SJCRH30 (cell line): ENCODE data around the gene EXOG. TPM values are rescaled to one million over a fixed set of nuclear protein-coding genes. Genes with fewer than 3 reads are reported as not detected.

Experiments used
- DNase-seq, 2 experiments: peaks; one replicate each; pipeline ENCODE4 v3.0.0-alpha.2; 2015 to 2020
- H3K27ac ChIP-seq: fragments of 250-450 bp; sonication (Bioruptor Pico); 2 replicates; pipeline ENCODE4 v1.5.1; 2020; ENCODE audit warnings: mild to moderate bottlenecking, moderate library complexity
- H3K27me3 ChIP-seq: fragments of 250-450 bp; sonication (Bioruptor Pico); 2 replicates; pipeline ENCODE4 v1.5.1; 2020; ENCODE audit warnings: mild to moderate bottlenecking, moderate library complexity
- H3K36me3 ChIP-seq: fragments of 250-450 bp; sonication (Bioruptor Pico); 2 replicates; pipeline ENCODE4 v1.5.1; 2020; ENCODE audit warnings: mild to moderate bottlenecking, moderate library complexity
- H3K4me1 ChIP-seq: fragments of 250-450 bp; sonication (Bioruptor Pico); 2 replicates; pipeline ENCODE4 v1.5.1; 2020; ENCODE audit warnings: mild to moderate bottlenecking, moderate library complexity
- H3K4me3 ChIP-seq: fragments of 250-450 bp; sonication (Bioruptor Pico); 2 replicates; pipeline ENCODE4 v1.5.1; 2020; ENCODE audit warnings: mild to moderate bottlenecking, moderate library complexity
- H3K9me3 ChIP-seq: fragments of 250-450 bp; sonication (Bioruptor Pico); replicated peaks from 2 replicates; pipeline ENCODE4 v1.5.1; 2020; ENCODE audit warnings: mild to moderate bottlenecking, moderate library complexity
- total RNA-seq: library from RNA; depleted of rRNA; stranded (reverse); fragments of >200 nt; shearing (Covaris generic); gene quantifications from 2 replicates; pipeline ENCODE4 v1.2.3, GENCODE V29; 2014

Gene EXOG
- total RNA-seq, 1 experiment from 2014 or later = 7.7 TPM

GRCh38 chr3:38511546-38511945, 15.4 kb downstream of the EXOG start:
- H3K27me3 ChIP-seq = no peaks in the 10 kb centered on the region
- no peak for DNase-seq
- H3K27ac ChIP-seq = no peak overlapping the region
- H3K4me1 ChIP-seq = no peaks in the 10 kb centered on the region
- H3K4me3 ChIP-seq = no peak overlapping the region
- no peaks in the 10 kb centered on the region for H3K9me3 ChIP-seq
- H3K36me3 ChIP-seq = no peaks in the 10 kb centered on the region; the same call in 1 of the 2 replicates

GRCh38 chr3:38515367-38515766, 19.2 kb downstream of the EXOG start:
- no peaks in the 10 kb centered on the region; the same call in 1 of the 2 replicates for H3K36me3 ChIP-seq
- H3K27ac ChIP-seq = no peak overlapping the region
- no peak overlapping the region for H3K4me3 ChIP-seq
- no peaks in the 10 kb centered on the region for H3K4me1 ChIP-seq
- no peaks in the 10 kb centered on the region for H3K9me3 ChIP-seq
- H3K27me3 ChIP-seq = no peaks in the 10 kb centered on the region
- no peak for DNase-seq

GRCh38 chr3:38516669-38517068, 20.5 kb downstream of the EXOG start:
- Histone ChIP-seq H3K9me3 (no peaks in the 10 kb centered on the region), H3K36me3 (no peaks in the 10 kb centered on the region; the same call in 1 of the 2 replicates), H3K27ac (no peak overlapping the region), H3K4me3 (no peak overlapping the region), H3K27me3 (no peaks in the 10 kb centered on the region), H3K4me1 (no peaks in the 10 kb centered on the region)
- DNase-seq = no peak

- Histone ChIP-seq H3K9me3 (no peaks in the 10 kb centered on the region), H3K36me3 (no peaks in the 10 kb centered on the region), H3K27me3 (no peaks in the 10 kb centered on the region), H3K4me1 (no peaks in the 10 kb centered on the region), H3K4me3 (no peak overlapping the region), H3K27ac (no peak overlapping the region)
- no peak for DNase-seq
Measured at GRCh38 chr3:38519000-38519399, 22.9 kb downstream of the EXOG start.

- no peak for DNase-seq
- Histone ChIP-seq H3K36me3 (no peaks in the 10 kb centered on the region; the same call in 1 of the 2 replicates), H3K4me1 (no peaks in the 10 kb centered on the region), H3K27ac (no peak overlapping the region), H3K4me3 (no peak overlapping the region), H3K27me3 (no peaks in the 10 kb centered on the region), H3K9me3 (no peaks in the 10 kb centered on the region)
Measured at GRCh38 chr3:38519651-38520050, 23.5 kb downstream of the EXOG start.

- DNase-seq = peak; percentile 45 to 83
- Histone ChIP-seq H3K9me3 (no peaks in the 10 kb centered on the region), H3K27ac (no peak overlapping the region), H3K27me3 (no peaks in the 10 kb centered on the region), H3K36me3 (no peaks in the 10 kb centered on the region; the same call in 1 of the 2 replicates), H3K4me3 (no peak overlapping the region), H3K4me1 (no peaks in the 10 kb centered on the region)
Measured at GRCh38 chr3:38521391-38521987, 25.3 kb downstream of the EXOG start.

- Histone ChIP-seq H3K9me3 (no peaks in the 10 kb centered on the region), H3K27ac (no peak overlapping the region), H3K27me3 (no peaks in the 10 kb centered on the region), H3K4me1 (no peaks in the 10 kb centered on the region), H3K36me3 (no peaks in the 10 kb centered on the region; the same call in 1 of the 2 replicates), H3K4me3 (no peak overlapping the region)
- DNase-seq = no peak
Measured at GRCh38 chr3:38522002-38522401, 25.9 kb downstream of the EXOG start.

- H3K9me3 ChIP-seq = no peaks in the 10 kb centered on the region
- DNase-seq = no peak
- H3K27ac ChIP-seq = no peak overlapping the region
- no peaks in the 10 kb centered on the region for H3K27me3 ChIP-seq
- H3K36me3 ChIP-seq = no peaks in the 10 kb centered on the region; the same call in 1 of the 2 replicates
- no peak overlapping the region for H3K4me3 ChIP-seq
- H3K4me1 ChIP-seq = no peaks in the 10 kb centered on the region
Measured at GRCh38 chr3:38524141-38524739, 28.1 kb downstream of the EXOG start.

- no peak for DNase-seq
- Histone ChIP-seq H3K36me3 (no peaks in the 10 kb centered on the region; the same call in 1 of the 2 replicates), H3K9me3 (no peaks in the 10 kb centered on the region), H3K27ac (no peak overlapping the region), H3K4me3 (no peak overlapping the region), H3K4me1 (no peaks in the 10 kb centered on the region), H3K27me3 (no peaks in the 10 kb centered on the region)
Measured at GRCh38 chr3:38526792-38527191, 30.7 kb downstream of the EXOG start.

- H3K4me3 ChIP-seq = no peak overlapping the region
- DNase-seq = peak; percentile 40 to 57
- H3K9me3 ChIP-seq = no peaks in the 10 kb centered on the region
- H3K4me1 ChIP-seq = no peaks in the 10 kb centered on the region
- H3K27ac ChIP-seq = no peak overlapping the region
- no peaks in the 10 kb centered on the region for H3K27me3 ChIP-seq
- no peaks in the 10 kb centered on the region; the same call in 1 of the 2 replicates for H3K36me3 ChIP-seq
Measured at GRCh38 chr3:38528457-38528856, 32.3 kb downstream of the EXOG start.

- no peak overlapping the region for H3K27ac ChIP-seq
- H3K4me3 ChIP-seq = no peak overlapping the region
- H3K4me1 ChIP-seq = no peaks in the 10 kb centered on the region
- no peaks in the 10 kb centered on the region for H3K9me3 ChIP-seq
- H3K36me3 ChIP-seq = no peaks in the 10 kb centered on the region
- DNase-seq = no peak
- no peaks in the 10 kb centered on the region for H3K27me3 ChIP-seq
Measured at GRCh38 chr3:38532529-38532928, 36.4 kb downstream of the EXOG start.

- Histone ChIP-seq H3K4me3 (no peak overlapping the region), H3K27me3 (no peaks in the 10 kb centered on the region), H3K4me1 (no peaks in the 10 kb centered on the region), H3K36me3 (no peaks in the 10 kb centered on the region), H3K27ac (no peak overlapping the region), H3K9me3 (no peaks in the 10 kb centered on the region)
- no peak for DNase-seq
Measured at GRCh38 chr3:38533285-38533976, 37.3 kb downstream of the EXOG start.

GRCh38 chr3:38534180-38534579, 38.0 kb downstream of the EXOG start:
- Histone ChIP-seq H3K27ac (no peak overlapping the region), H3K27me3 (no peaks in the 10 kb centered on the region), H3K36me3 (no peaks in the 10 kb centered on the region), H3K9me3 (no peaks in the 10 kb centered on the region), H3K4me3 (no peak overlapping the region), H3K4me1 (no peaks in the 10 kb centered on the region)
- DNase-seq = no peak

- H3K27ac ChIP-seq = no peak overlapping the region
- no peaks in the 10 kb centered on the region for H3K27me3 ChIP-seq
- no peaks in the 10 kb centered on the region for H3K36me3 ChIP-seq
- DNase-seq = no peak
- no peaks in the 10 kb centered on the region for H3K9me3 ChIP-seq
- no peak overlapping the region for H3K4me3 ChIP-seq
- peaks cover 4% of the 10 kb centered on the region for H3K4me1 ChIP-seq
Measured at GRCh38 chr3:38534604-38535003, 38.5 kb downstream of the EXOG start.

GRCh38 chr3:38536671-38537070, 40.5 kb downstream of the EXOG start:
- Histone ChIP-seq H3K4me1 (peaks cover 23% of the 10 kb centered on the region), H3K9me3 (no peaks in the 10 kb centered on the region), H3K27me3 (no peaks in the 10 kb centered on the region), H3K27ac (no peak overlapping the region), H3K36me3 (no peaks in the 10 kb centered on the region), H3K4me3 (no peak overlapping the region)
- no peak for DNase-seq
